Colonic mucosa (tissue), 4 donors: ENCODE results near the gene FAM53C. TPM values are rescaled to one million over a fixed set of nuclear protein-coding genes. Genes with fewer than 3 reads are reported as not detected.
A peak's percentile ranks its signal among the peaks of the same experiment; 100 is the strongest.

Experiments
- DNase-seq: peaks from one replicate; pipeline ENCODE4 v3.0.0-alpha.2; 2020
- H3K27ac ChIP-seq: fragments of 200-600 bp; one replicate; pipeline ENCODE4 v1.8.0; 2021
- H3K27me3 ChIP-seq: fragments of 200-600 bp; one replicate; pipeline ENCODE4 v1.8.0; 2021
- H3K36me3 ChIP-seq: fragments of 200-600 bp; one replicate; pipeline ENCODE4 v1.8.0; 2021
- H3K4me1 ChIP-seq: fragments of 200-600 bp; one replicate; pipeline ENCODE4 v1.8.0; 2021; ENCODE audit warnings: mild to moderate bottlenecking
- H3K4me3 ChIP-seq: fragments of 200-600 bp; one replicate; pipeline ENCODE4 v1.8.0; 2021
- H3K9ac ChIP-seq, 2 donors: one replicate each; pipeline ENCODE4 v1.7.0; 2013; ENCODE audit warnings: control low read depth in 2 of 2, low read depth in 2 of 2, low read length in 2 of 2
- H3K9me3 ChIP-seq: fragments of 200-600 bp; one replicate; pipeline ENCODE4 v1.8.0; 2021
- intact Hi-C: fragments of 100-400 bp; cut with DNase I; formaldehyde crosslinking; loops from one replicate; pipeline ENCODE4 v1.14.1; 2022
- total RNA-seq, 2 donors: library from RNA; stranded (reverse); fragmentation: NEBNext Ultra II Directional in 1 of 2; extraction: Animal tissue kit (Norgen Biotek cat#: 25700) in 1 of 2; gene quantifications; one replicate each; pipeline ENCODE4 v1.2.1, GENCODE V29; 2021
- TF ChIP-seq, protein P1 (sequence below): fragments of 200-600 bp; IDR thresholded peaks from one replicate; pipeline ENCODE4 v1.8.0; 2022; ENCODE audit warnings: antibody characterized with exemption, mild to moderate bottlenecking
- donor health status: healthy.
- donor health status: DM: no; HTN: no; CAD: no.
- donor health status: DM: no; HTN: no; CAD: no.

FAM53C gene
- total RNA-seq, 2 donors from 2014 or later: 14.8 to 18.6 TPM

DNA sequence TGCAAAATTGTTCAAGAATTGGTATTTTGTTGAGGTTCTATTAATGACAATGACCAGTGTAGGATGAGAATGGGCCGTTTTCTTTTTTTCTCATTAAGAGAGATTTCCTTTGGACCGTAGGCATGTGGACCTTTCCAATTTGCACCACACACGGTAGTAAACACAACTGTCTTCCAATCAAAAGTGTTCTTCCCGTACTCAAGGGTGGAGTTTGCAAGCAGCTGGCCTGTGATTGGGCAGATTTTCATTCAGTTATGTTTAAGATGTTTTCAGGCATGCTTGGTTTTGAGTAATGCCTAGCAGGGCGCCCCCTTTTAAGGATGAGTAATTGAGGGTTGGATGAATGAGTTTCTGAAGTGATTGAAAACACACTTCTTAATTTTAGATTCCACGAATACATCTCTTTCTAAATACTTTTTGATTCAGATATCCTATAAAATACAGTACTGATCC is 16.9 kb downstream of the FAM53C start:
- TF ChIP-seq, protein P1, sequence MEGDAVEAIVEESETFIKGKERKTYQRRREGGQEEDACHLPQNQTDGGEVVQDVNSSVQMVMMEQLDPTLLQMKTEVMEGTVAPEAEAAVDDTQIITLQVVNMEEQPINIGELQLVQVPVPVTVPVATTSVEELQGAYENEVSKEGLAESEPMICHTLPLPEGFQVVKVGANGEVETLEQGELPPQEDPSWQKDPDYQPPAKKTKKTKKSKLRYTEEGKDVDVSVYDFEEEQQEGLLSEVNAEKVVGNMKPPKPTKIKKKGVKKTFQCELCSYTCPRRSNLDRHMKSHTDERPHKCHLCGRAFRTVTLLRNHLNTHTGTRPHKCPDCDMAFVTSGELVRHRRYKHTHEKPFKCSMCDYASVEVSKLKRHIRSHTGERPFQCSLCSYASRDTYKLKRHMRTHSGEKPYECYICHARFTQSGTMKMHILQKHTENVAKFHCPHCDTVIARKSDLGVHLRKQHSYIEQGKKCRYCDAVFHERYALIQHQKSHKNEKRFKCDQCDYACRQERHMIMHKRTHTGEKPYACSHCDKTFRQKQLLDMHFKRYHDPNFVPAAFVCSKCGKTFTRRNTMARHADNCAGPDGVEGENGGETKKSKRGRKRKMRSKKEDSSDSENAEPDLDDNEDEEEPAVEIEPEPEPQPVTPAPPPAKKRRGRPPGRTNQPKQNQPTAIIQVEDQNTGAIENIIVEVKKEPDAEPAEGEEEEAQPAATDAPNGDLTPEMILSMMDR: no peak
- no peaks in the 10 kb centered on the region for H3K9me3 ChIP-seq
- H3K36me3 ChIP-seq: no peaks in the 10 kb centered on the region
- H3K27me3 ChIP-seq: no peaks in the 10 kb centered on the region
- H3K4me3 ChIP-seq: peak overlapping the region; percentile 96
- H3K9ac ChIP-seq: no peak overlapping the region
- no peaks in the 10 kb centered on the region for H3K4me1 ChIP-seq
- intact Hi-C loops: no loop called here
- DNase-seq: no peak
- H3K27ac ChIP-seq: no peak overlapping the region

DNA sequence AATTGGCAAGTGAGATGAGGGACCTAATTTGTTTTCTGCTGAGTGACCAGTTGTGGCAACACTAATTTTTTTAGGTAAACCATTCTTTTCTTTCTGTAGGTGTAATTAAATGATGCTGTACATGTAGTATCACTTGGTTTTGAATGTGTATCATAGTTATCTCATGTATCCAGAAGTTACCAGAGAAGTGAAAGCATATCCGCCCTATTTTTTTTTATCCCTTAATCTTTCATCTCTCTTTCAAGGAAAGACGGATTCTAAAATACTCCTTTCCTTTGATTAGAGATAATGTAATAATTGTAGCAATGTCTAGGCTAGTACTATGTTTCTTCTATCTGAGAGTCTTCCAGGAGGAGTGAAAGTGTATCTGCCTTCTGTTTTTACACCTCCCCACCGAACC is 21.6 kb downstream of the FAM53C start:
- no peak overlapping the region for H3K9ac ChIP-seq
- H3K9me3 ChIP-seq: no peaks in the 10 kb centered on the region
- no peak overlapping the region for H3K4me3 ChIP-seq
- intact Hi-C loops: no loop called here
- TF ChIP-seq, protein P1: no peak
- H3K36me3 ChIP-seq: no peaks in the 10 kb centered on the region
- DNase-seq: no peak
- H3K27me3 ChIP-seq: no peaks in the 10 kb centered on the region
- no peaks in the 10 kb centered on the region for H3K4me1 ChIP-seq
- no peak overlapping the region for H3K27ac ChIP-seq

GRCh38 chr5:138360941-138361452 is 22.9 kb downstream of the FAM53C start:
- Histone ChIP-seq H3K9ac (no peak overlapping the region), H3K4me3 (no peak overlapping the region), H3K36me3 (no peaks in the 10 kb centered on the region), H3K9me3 (no peaks in the 10 kb centered on the region), H3K4me1 (no peaks in the 10 kb centered on the region), H3K27ac (no peak overlapping the region), H3K27me3 (no peaks in the 10 kb centered on the region)
- no peak for DNase-seq
- TF ChIP-seq, protein P1: no peak
- intact Hi-C loops: no loop called here

- Histone ChIP-seq H3K9ac (no peak overlapping the region), H3K36me3 (no peaks in the 10 kb centered on the region), H3K27ac (no peak overlapping the region), H3K27me3 (no peaks in the 10 kb centered on the region), H3K4me1 (no peaks in the 10 kb centered on the region), H3K9me3 (no peaks in the 10 kb centered on the region), H3K4me3 (no peak overlapping the region)
- no peak for DNase-seq
- TF ChIP-seq, protein P1: no peak
- intact Hi-C loops: no loop called here
These were observed 26.5 kb downstream of the FAM53C start for GRCh38 chr5:138364576-138364975.

DNA sequence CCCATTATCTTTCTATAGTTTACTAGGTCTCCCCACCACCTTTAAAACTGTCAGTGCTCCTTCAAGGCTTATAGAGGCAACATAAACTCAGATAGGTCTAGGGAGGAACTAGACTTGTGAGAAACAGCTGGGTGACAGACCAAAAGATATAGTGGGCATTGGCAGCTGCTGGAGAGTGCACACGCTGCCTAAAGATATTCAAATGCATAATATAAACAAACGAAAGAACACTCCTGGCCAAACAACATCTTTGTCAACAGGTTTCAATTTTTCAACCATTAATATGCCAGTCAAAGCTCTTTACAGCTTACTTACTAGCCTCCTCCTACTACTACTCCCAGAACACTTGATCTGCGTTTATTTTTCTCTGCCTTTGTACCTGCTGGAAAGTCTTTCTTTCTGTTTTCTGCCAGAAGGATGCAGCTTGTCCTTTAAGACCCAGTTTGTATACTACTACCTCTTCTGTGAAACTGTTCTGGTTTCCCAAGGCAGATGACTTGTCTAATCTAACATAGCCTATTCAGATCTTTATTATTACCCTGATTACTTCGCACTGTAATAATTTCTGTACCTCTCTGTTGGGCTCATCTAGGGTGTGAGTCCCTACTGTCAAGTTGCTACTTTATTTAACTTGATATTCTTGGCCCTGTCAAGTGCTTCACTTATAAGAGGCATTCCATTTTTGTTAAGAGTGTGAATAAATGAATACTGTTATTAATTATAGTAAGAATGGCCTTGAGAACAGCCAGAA is 28.7 kb downstream of the FAM53C start:
- no peaks in the 10 kb centered on the region for H3K9me3 ChIP-seq
- DNase-seq: no peak
- no peaks in the 10 kb centered on the region for H3K27me3 ChIP-seq
- no peak overlapping the region for H3K27ac ChIP-seq
- TF ChIP-seq, protein P1: no peak
- H3K9ac ChIP-seq: no peak overlapping the region
- intact Hi-C loops: no loop called here
- no peak overlapping the region for H3K4me3 ChIP-seq
- H3K4me1 ChIP-seq: no peaks in the 10 kb centered on the region
- no peaks in the 10 kb centered on the region for H3K36me3 ChIP-seq
